Left lung (tissue), 10 donors: Measurements from ENCODE around the gene SERPIND1. TPM values are rescaled to one million over a fixed set of nuclear protein-coding genes. Genes with fewer than 3 reads are reported as not detected.

Experiments
- ATAC-seq: fragments of 200-7000 bp; cut with Tn5 transposase; one replicate; pipeline ENCODE4 v1.9.1; 2020; ENCODE audit warnings: moderate library complexity
- DNase-seq, 4 donors: peaks; one replicate each; pipeline ENCODE4 v3.0.0-alpha.2; 2013 to 2020
- H3K27ac ChIP-seq, 2 donors: fragments of 200-600 bp; sonication (generic) in 1 of 2; one replicate each; pipeline versions ENCODE4 v1.5.0 to v1.8.0; 2020 to 2021
- H3K27me3 ChIP-seq, 2 donors: fragments of 200-600 bp; sonication (generic) in 1 of 2; one replicate each; pipeline versions ENCODE4 v1.5.0 to v1.8.0; 2020 to 2021
- H3K36me3 ChIP-seq, 2 donors: fragments of 200-600 bp; sonication (generic) in 1 of 2; one replicate each; pipeline versions ENCODE4 v1.5.0 to v1.8.0; 2020 to 2021
- H3K4me1 ChIP-seq, 2 donors: fragments of 200-600 bp; one replicate each; pipeline ENCODE4 v1.8.0; 2021
- H3K4me3 ChIP-seq, 2 donors: fragments of 200-600 bp; sonication (generic) in 1 of 2; one replicate each; pipeline versions ENCODE4 v1.5.0 to v1.8.0; 2020 to 2021; ENCODE audit warnings: mild to moderate bottlenecking in 1 of 2
- H3K9me3 ChIP-seq, 2 donors: fragments of 200-600 bp; sonication (generic) in 1 of 2; one replicate each; pipeline versions ENCODE4 v1.5.0 to v1.8.0; 2020 to 2021
- intact Hi-C, 2 donors: fragments of 100-400 bp; cut with DNase I; formaldehyde crosslinking; loops; one replicate each; pipeline versions ENCODE4 v1.11.2 to v1.14.2; 2022
- polyA plus RNA-seq, 6 donors: library from polyadenylated mRNA; unstranded; fragments of 120-200 nt; gene quantifications; one replicate each; pipeline ENCODE4 v1.2.1, GENCODE V29; 2013; ENCODE audit not compliant: insufficient read length in 6 of 6
- total RNA-seq, 2 donors: library from RNA; stranded (reverse); fragmentation: NEBNext Ultra II Directional; extraction: Animal tissue kit (Norgen Biotek cat#: 25700); gene quantifications; one replicate each; pipeline ENCODE4 v1.2.1, GENCODE V29; 2021
- TF ChIP-seq, protein P1 (sequence below), 2 donors: fragments of 200-600 bp; sonication (generic) in 1 of 2; IDR thresholded peaks; one replicate each; pipeline versions ENCODE4 v1.5.0 to v1.8.0; 2021; ENCODE audit warnings: antibody characterized with exemption in 2 of 2
- donor health status: DM: no; HTN: yes; CAD: no.
- donor health status: DM: no; HTN: no; CAD: no.

The SERPIND1 gene
- total and polyA plus RNA-seq, 8 donors = 0.13 to 3.5 (median 0.40) TPM; not detected in 1

DNA sequence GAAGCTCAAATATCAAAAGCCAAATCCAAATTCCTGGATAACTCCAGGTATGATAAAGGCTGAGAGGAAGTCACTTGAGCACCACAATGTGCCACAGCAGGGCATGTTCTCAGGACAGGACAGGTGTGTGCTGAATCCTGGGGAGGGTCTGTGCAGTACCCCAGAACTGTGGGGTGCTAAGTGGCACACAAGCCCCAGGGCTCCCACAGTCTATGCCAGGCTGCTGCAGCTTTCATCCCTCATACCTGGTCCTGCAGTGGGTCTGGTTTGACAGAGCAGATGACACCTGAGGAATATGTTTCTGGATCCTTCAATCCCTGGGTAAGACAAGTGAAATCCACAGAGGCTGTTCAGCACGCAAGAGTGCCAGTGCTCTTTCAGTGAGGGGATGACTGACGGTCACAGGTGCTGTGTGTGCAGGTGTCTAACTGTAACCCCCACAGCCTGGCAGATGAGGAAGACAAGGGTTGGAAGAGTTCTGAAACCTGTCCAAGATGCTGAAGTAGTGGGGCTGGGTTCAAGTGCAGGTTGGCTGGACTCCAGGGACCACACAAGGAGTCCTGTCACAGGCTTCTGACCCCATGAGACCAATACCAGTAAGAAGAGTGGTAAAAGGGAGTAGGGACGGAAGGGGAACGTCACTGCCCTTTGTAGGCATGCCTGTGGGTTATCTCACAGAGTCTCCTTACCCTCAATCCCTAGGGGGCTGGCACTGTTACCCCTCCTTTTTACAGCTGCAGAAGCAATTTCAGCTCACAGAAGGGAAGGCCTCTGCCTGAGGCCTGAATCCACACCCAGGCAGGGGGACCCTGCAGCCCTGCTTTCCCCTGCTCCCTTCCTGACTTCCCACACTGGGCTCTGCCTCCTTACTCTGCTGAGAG, 14.1 kb downstream of the SERPIND1 start:
- intact Hi-C loops = loop anchor here in 1 of 2 donors (10.0 kb wide), 1 partner anchor 63 kb away; no protein-coding TSS in a partner anchor
- DNase-seq (no peak), ATAC-seq (no peak)
- H3K4me3 ChIP-seq = no peak overlapping the region
- no peaks in the 10 kb centered on the region for H3K27me3 ChIP-seq
- H3K36me3 ChIP-seq = peaks cover 0 to 78% of the 10 kb centered on the region in 2 donors
- no peaks in the 10 kb centered on the region for H3K9me3 ChIP-seq
- no peak overlapping the region for H3K27ac ChIP-seq
- TF ChIP-seq, protein P1, sequence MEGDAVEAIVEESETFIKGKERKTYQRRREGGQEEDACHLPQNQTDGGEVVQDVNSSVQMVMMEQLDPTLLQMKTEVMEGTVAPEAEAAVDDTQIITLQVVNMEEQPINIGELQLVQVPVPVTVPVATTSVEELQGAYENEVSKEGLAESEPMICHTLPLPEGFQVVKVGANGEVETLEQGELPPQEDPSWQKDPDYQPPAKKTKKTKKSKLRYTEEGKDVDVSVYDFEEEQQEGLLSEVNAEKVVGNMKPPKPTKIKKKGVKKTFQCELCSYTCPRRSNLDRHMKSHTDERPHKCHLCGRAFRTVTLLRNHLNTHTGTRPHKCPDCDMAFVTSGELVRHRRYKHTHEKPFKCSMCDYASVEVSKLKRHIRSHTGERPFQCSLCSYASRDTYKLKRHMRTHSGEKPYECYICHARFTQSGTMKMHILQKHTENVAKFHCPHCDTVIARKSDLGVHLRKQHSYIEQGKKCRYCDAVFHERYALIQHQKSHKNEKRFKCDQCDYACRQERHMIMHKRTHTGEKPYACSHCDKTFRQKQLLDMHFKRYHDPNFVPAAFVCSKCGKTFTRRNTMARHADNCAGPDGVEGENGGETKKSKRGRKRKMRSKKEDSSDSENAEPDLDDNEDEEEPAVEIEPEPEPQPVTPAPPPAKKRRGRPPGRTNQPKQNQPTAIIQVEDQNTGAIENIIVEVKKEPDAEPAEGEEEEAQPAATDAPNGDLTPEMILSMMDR (IDR thresholded peaks at IDR 0.05) = no peak
- H3K4me1 ChIP-seq = peaks cover 0 to 14% of the 10 kb centered on the region in 2 donors

DNA sequence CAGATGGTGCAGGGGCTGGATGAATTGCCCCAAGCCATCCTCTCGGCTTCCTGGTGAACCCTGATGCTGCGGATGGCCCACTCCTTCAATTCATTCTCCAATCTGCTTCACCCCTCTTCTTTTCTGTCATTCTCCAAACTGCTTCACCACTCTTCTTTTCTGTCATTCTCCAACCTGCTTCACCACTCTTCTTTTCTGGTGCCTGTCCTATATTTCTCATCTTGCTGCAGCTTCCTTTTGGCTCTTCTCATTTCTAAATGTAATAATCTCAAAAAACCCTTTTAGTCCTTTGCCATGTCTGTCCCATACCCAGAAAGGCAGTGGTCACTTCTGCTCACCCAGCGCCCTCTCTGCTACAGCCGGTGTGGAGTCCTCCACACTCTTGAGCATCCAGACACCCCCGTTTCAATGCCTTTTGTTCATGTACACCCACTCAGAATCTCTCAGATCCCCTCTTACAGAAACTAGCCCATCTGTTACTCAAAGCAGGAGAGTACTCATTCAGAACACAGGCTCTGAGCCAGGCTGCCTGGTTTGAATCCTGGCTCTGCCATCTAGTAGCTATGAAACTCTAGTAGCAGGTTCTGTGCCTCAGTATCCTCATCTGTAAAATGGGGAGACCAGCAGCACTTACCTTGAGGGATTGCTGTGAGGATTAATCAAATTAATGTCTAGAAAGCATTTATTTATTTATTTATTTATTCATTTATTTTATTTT, 14.9 kb downstream of the SERPIND1 start:
- H3K4me3 ChIP-seq = no peak overlapping the region
- H3K4me1 ChIP-seq = peaks cover 0 to 7% of the 10 kb centered on the region in 2 donors
- H3K36me3 ChIP-seq = peaks cover 0 to 86% of the 10 kb centered on the region in 2 donors
- ATAC-seq (no peak), DNase-seq (no peak)
- TF ChIP-seq, protein P1 (IDR thresholded peaks at IDR 0.05) = no peak
- H3K27me3 ChIP-seq = no peaks in the 10 kb centered on the region
- intact Hi-C loops = loop anchor here in 1 of 2 donors (10.0 kb wide), 1 partner anchor 64 kb away; no protein-coding TSS in a partner anchor
- no peak overlapping the region for H3K27ac ChIP-seq
- H3K9me3 ChIP-seq = no peaks in the 10 kb centered on the region

GRCh38 chr22:20792221-20792965, 18.5 kb downstream of the SERPIND1 start:
- TF ChIP-seq, protein P1 (IDR thresholded peaks at IDR 0.05) = no peak
- H3K27me3 ChIP-seq = no peaks in the 10 kb centered on the region
- no peak overlapping the region for H3K4me3 ChIP-seq
- H3K36me3 ChIP-seq = peaks cover 0 to 96% of the 10 kb centered on the region in 2 donors
- intact Hi-C loops = no loop called here
- ATAC-seq (no peak), DNase-seq (no peak)
- H3K9me3 ChIP-seq = no peaks in the 10 kb centered on the region
- no peaks in the 10 kb centered on the region for H3K4me1 ChIP-seq
- no peak overlapping the region for H3K27ac ChIP-seq

- TF ChIP-seq, protein P1 (IDR thresholded peaks at IDR 0.05) = no peak
- H3K9me3 ChIP-seq = no peaks in the 10 kb centered on the region
- intact Hi-C loops = no loop called here
- no peaks in the 10 kb centered on the region for H3K4me1 ChIP-seq
- peaks cover 0 to 96% of the 10 kb centered on the region in 2 donors for H3K36me3 ChIP-seq
- no peak overlapping the region for H3K4me3 ChIP-seq
- no peak for DNase-seq
- no peaks in the 10 kb centered on the region for H3K27me3 ChIP-seq
- no peak overlapping the region for H3K27ac ChIP-seq
- no peak for ATAC-seq
These were observed 19.2 kb downstream of the SERPIND1 start for GRCh38 chr22:20792966-20793728.
